ENCODE measurements around the gene POLD4.

GRCh38 chr11:67323526-67323925 lies 29.8 kb downstream of the POLD4 start:
- TF ChIP-seq CTCF (IDR thresholded peaks at IDR 0.05) = no peak
- TF ChIP-seq POLR2AphosphoS5 (IDR thresholded peaks at IDR 0.05; ENCODE audit: insufficient read depth in 1 of 2, low read depth in 1 of 2) = no peak
